CD14-positive monocyte (primary cell): ENCODE measurements around the gene PAM. TPM values are rescaled to one million over a fixed set of nuclear protein-coding genes. Genes with fewer than 3 reads are reported as not detected.

Experiments used
- DNase-seq, 3 donors: peaks; one replicate each; pipeline ENCODE4 v3.0.0-alpha.2; 2011 to 2022
- H2AFZ ChIP-seq: 2 replicates; pipeline ENCODE4 v1.6.0; 2012; ENCODE audit warnings: mild to moderate bottlenecking, low read depth, low read length, inconsistent platforms; ENCODE audit not compliant: insufficient read depth, poor library complexity, severe bottlenecking
- H3K27ac ChIP-seq, 2 donors: 1 replicate in 1 of 2; 2 replicates in 1 of 2; pipeline ENCODE4 v1.5.1; 2012 to 2013; ENCODE audit warnings: low read length in 2 of 2, control low read depth in 1 of 2, inconsistent platforms in 1 of 2, low read depth in 1 of 2, mild to moderate bottlenecking in 1 of 2
- H3K27me3 ChIP-seq, 2 donors: one replicate each; pipeline versions ENCODE4 v1.6.0 to v1.6.1; 2011 to 2013; ENCODE audit warnings: low read length in 2 of 2; ENCODE audit not compliant: control insufficient read depth in 2 of 2, insufficient read depth in 2 of 2
- H3K36me3 ChIP-seq, 2 donors: replicated peaks in 1 of 2; 1 replicate in 1 of 2; 2 replicates in 1 of 2; pipeline versions ENCODE4 v1.5.1 to v1.6.1; 2012 to 2013; ENCODE audit warnings: low read length in 2 of 2, control low read depth in 1 of 2, inconsistent platforms in 1 of 2, mild to moderate bottlenecking in 1 of 2; ENCODE audit not compliant: insufficient read depth in 2 of 2, control insufficient read depth in 1 of 2
- H3K4me1 ChIP-seq, 2 donors: 1 replicate in 1 of 2; 2 replicates in 1 of 2; pipeline versions ENCODE4 v1.5.1 to v1.6.1; 2012 to 2013; ENCODE audit warnings: low read length in 2 of 2, control low read depth in 1 of 2, inconsistent platforms in 1 of 2, mild to moderate bottlenecking in 1 of 2, moderate library complexity in 1 of 2; ENCODE audit not compliant: insufficient read depth in 2 of 2, control insufficient read depth in 1 of 2
- H3K4me2 ChIP-seq: replicated peaks from 2 replicates; pipeline ENCODE3; 2012; ENCODE audit warnings: low read length, moderate library complexity, mild to moderate bottlenecking; ENCODE audit not compliant: poor library complexity, severe bottlenecking; ENCODE audit errors: extremely low read depth
- H3K4me3 ChIP-seq, 3 experiments: fragments of 200-600 bp in 1 of 3; sonication (generic) in 1 of 3; replicated peaks in 1 of 3; 1 replicate in 2 of 3; 2 replicates in 1 of 3; pipeline ENCODE4 v1.5.1; 2011 to 2013; ENCODE audit warnings: low read length in 3 of 3, mild to moderate bottlenecking in 3 of 3, control low read depth in 2 of 3, low read depth in 2 of 3, inconsistent platforms in 1 of 3, moderate library complexity in 1 of 3
- H3K79me2 ChIP-seq: 2 replicates; pipeline ENCODE4 v1.6.0; 2012; ENCODE audit warnings: mild to moderate bottlenecking, control low read depth, inconsistent platforms, low read length, moderate library complexity; ENCODE audit not compliant: insufficient read depth
- H3K9ac ChIP-seq: 2 replicates; pipeline ENCODE4 v1.6.0; 2017; ENCODE audit warnings: low read length, mild to moderate bottlenecking; ENCODE audit not compliant: insufficient read depth, poor library complexity, severe bottlenecking
- H3K9me3 ChIP-seq, 2 donors: replicated peaks in 1 of 2; 1 replicate in 1 of 2; 2 replicates in 1 of 2; pipeline versions ENCODE4 v1.5.1 to v1.6.1; 2012 to 2013; ENCODE audit warnings: low read length in 2 of 2, control low read depth in 1 of 2; ENCODE audit not compliant: control insufficient read depth in 1 of 2, insufficient read depth in 1 of 2
- H4K20me1 ChIP-seq: 2 replicates; pipeline ENCODE4 v1.6.0; 2012; ENCODE audit warnings: mild to moderate bottlenecking, low read length, control low read depth, moderate library complexity; ENCODE audit not compliant: insufficient read depth
- H3K27ac Mint-ChIP-seq, 7 donors: one replicate each; pipeline ENCODE4 v1.8.0; 2020; ENCODE audit warnings: mild to moderate bottlenecking in 7 of 7, mixed read lengths in 7 of 7, moderate library complexity in 6 of 7, inconsistent platforms in 2 of 7
- H3K27me3 Mint-ChIP-seq, 3 donors: one replicate each; pipeline ENCODE4 v1.8.0; 2021 to 2022; ENCODE audit warnings: low read depth in 3 of 3, mild to moderate bottlenecking in 3 of 3, mixed read lengths in 3 of 3, moderate library complexity in 3 of 3, inconsistent platforms in 1 of 3
- H3K36me3 Mint-ChIP-seq, 2 donors: one replicate each; pipeline ENCODE4 v1.8.0; 2020; ENCODE audit warnings: mixed read lengths in 2 of 2, inconsistent platforms in 1 of 2, mild to moderate bottlenecking in 1 of 2
- H3K4me1 Mint-ChIP-seq: one replicate; pipeline ENCODE4 v1.8.0; 2020; ENCODE audit warnings: mild to moderate bottlenecking, mixed read lengths
- H3K4me3 Mint-ChIP-seq, 2 donors: one replicate each; pipeline ENCODE4 v1.8.0; 2020; ENCODE audit warnings: mild to moderate bottlenecking in 2 of 2, mixed read lengths in 2 of 2, moderate library complexity in 1 of 2
- H3K9me3 Mint-ChIP-seq, 7 donors: one replicate each; pipeline ENCODE4 v1.8.0; 2020 to 2022; ENCODE audit warnings: mixed read lengths in 7 of 7, mild to moderate bottlenecking in 6 of 7, moderate library complexity in 6 of 7, inconsistent platforms in 2 of 7
- CTCF ChIP-seq: fragments of 200-600 bp; IDR thresholded peaks from one replicate; pipeline ENCODE4 v1.8.0; 2022; ENCODE audit warnings: antibody characterized with exemption, mild to moderate bottlenecking
- WGBS: methylation state at CpG from one replicate; pipeline ENCODE4 v1.1.5; 2013; ENCODE audit warnings: missing lambda C conversion rate; ENCODE audit not compliant: insufficient coverage; 5-methylcytosine and 5-hydroxymethylcytosine counted together
- intact Hi-C, 2 donors: fragments of 100-400 bp; cut with micrococcal nuclease; formaldehyde crosslinking; loops; one replicate each; pipeline versions ENCODE4 v1.15.0 to v1.15.1; 2023
- polyA plus RNA-seq, 3 donors: library from polyadenylated mRNA; depleted of rRNA in 1 of 3; unstranded in 2 of 3; stranded (reverse) in 1 of 3; fragments of 300-500 nt in 2 of 3; fragments of >200 nt in 1 of 3; fragmentation: Illumina TruSeq in 2 of 3; gene quantifications; 1 replicate in 2 of 3; 2 replicates in 1 of 3; pipeline ENCODE4 v1.2.3, GENCODE V29; 2012 to 2021

PAM gene
- polyA plus RNA-seq, 3 donors, result 11.8 to 27.4 (median 12.8) TPM

- H3K4me3 ChIP-seq, result no peak overlapping the region
- peaks cover 0 to 9% of the 10 kb centered on the region in 2 donors for H3K36me3 Mint-ChIP-seq
- H3K27ac Mint-ChIP-seq, result no peak overlapping the region
- WGBS, result 100% methylated on average over 1 of the region's 6 CpGs
- no peaks in the 10 kb centered on the region for H3K4me1 ChIP-seq
- H3K4me3 Mint-ChIP-seq, result no peak overlapping the region
- no peaks in the 10 kb centered on the region for H3K27me3 ChIP-seq
- no peak for DNase-seq
- no peak for TF ChIP-seq CTCF
- no peaks in the 10 kb centered on the region for H3K9me3 Mint-ChIP-seq
- H3K4me2 ChIP-seq, result no peak overlapping the region
- no peaks in the 10 kb centered on the region for H3K4me1 Mint-ChIP-seq
- H4K20me1 ChIP-seq, result no peaks in the 10 kb centered on the region
- no peaks in the 10 kb centered on the region for H3K36me3 ChIP-seq
- H2AFZ ChIP-seq, result no peak overlapping the region
- intact Hi-C loops, result no loop called here
- H3K9ac ChIP-seq, result no peak overlapping the region
- no peaks in the 10 kb centered on the region for H3K27me3 Mint-ChIP-seq
- H3K79me2 ChIP-seq, result no peaks in the 10 kb centered on the region
- H3K27ac ChIP-seq, result no peak overlapping the region
- no peaks in the 10 kb centered on the region for H3K9me3 ChIP-seq
These were observed 178.8 kb downstream of the PAM start for GRCh38 chr5:102933721-102934459.

GRCh38 chr5:102937894-102938293 lies 182.8 kb downstream of the PAM start:
- intact Hi-C loops, result no loop called here
- no peaks in the 10 kb centered on the region for H4K20me1 ChIP-seq
- Mint-ChIP-seq H3K36me3 (peaks cover 0 to 5% of the 10 kb centered on the region in 2 donors), H3K4me3 (no peak overlapping the region), H3K9me3 (no peaks in the 10 kb centered on the region), H3K27ac (no peak overlapping the region), H3K27me3 (no peaks in the 10 kb centered on the region), H3K4me1 (no peaks in the 10 kb centered on the region)
- no peak overlapping the region for H3K4me2 ChIP-seq
- H3K79me2 ChIP-seq, result no peaks in the 10 kb centered on the region
- H3K27ac ChIP-seq, result no peak overlapping the region
- H3K36me3 ChIP-seq, result no peaks in the 10 kb centered on the region
- no peaks in the 10 kb centered on the region for H3K27me3 ChIP-seq
- DNase-seq, result no peak
- no peaks in the 10 kb centered on the region for H3K9me3 ChIP-seq
- H2AFZ ChIP-seq, result no peak overlapping the region
- H3K9ac ChIP-seq, result no peak overlapping the region
- 100% methylated on average over 1 of the region's 2 CpGs for WGBS
- no peaks in the 10 kb centered on the region for H3K4me1 ChIP-seq
- no peak overlapping the region for H3K4me3 ChIP-seq
- TF ChIP-seq CTCF, result no peak
